Measurements from ENCODE around the gene RAPGEF6. TPM values are rescaled to one million over a fixed set of nuclear protein-coding genes. Genes with fewer than 3 reads are reported as not detected.

RAPGEF6 gene
- polyA plus RNA-seq, 1 donor from 2014 or later = 121 TPM

GRCh38 chr5:131548176-131548575, 86.9 kb downstream of the RAPGEF6 start:
- H3K9me3 ChIP-seq (ENCODE audit: low read length) = no peaks in the 10 kb centered on the region
- H3K4me3 ChIP-seq (ENCODE audit: low read length) = no peak overlapping the region
- no peaks in the 10 kb centered on the region for H3F3A ChIP-seq (ENCODE audit: insufficient read depth, low read length, poor library complexity, severe bottlenecking)
- no peaks in the 10 kb centered on the region for H3K27me3 ChIP-seq (ENCODE audit: insufficient read depth, low read depth, low read length)
- H3K4me2 ChIP-seq (ENCODE audit: low read length) = no peak overlapping the region
- H3K27ac ChIP-seq (ENCODE audit: low read length) = no peak overlapping the region
- H3K9me2 ChIP-seq (ENCODE audit: insufficient read depth, low read length) = no peaks in the 10 kb centered on the region
- H3K36me3 ChIP-seq (ENCODE audit: insufficient read depth, low read length) = no peaks in the 10 kb centered on the region
- H4K20me1 ChIP-seq (ENCODE audit: insufficient read depth) = no peaks in the 10 kb centered on the region
- H2AFZ ChIP-seq (ENCODE audit: low read depth, low read length) = no peak overlapping the region
- H3K79me2 ChIP-seq (replicated peaks; ENCODE audit: insufficient read depth, low read length) = no peaks in the 10 kb centered on the region
- H3K9ac ChIP-seq (ENCODE audit: low read length) = no peak overlapping the region
- TF ChIP-seq TAF1 (IDR thresholded peaks at IDR 0.05; ENCODE audit: low read depth) (no peak), CTCF (IDR thresholded peaks at IDR 0.05; ENCODE audit: poor library complexity, severe bottlenecking) (no peak), SMC3 (conservative IDR thresholded peaks at IDR 0.05; ENCODE audit: poor library complexity) (no peak), EP300 (conservative IDR thresholded peaks at IDR 0.05; ENCODE audit: poor library complexity, severe bottlenecking) (no peak), MXI1 (conservative IDR thresholded peaks at IDR 0.05; ENCODE audit: poor library complexity, severe bottlenecking) (no peak), POLR2AphosphoS5 (IDR thresholded peaks at IDR 0.05) (no peak), REST (IDR thresholded peaks at IDR 0.05; ENCODE audit: borderline replicate concordance) (no peak), RAD21 (conservative IDR thresholded peaks at IDR 0.05) (no peak), EZH2 (IDR thresholded peaks at IDR 0.05; ENCODE audit: borderline replicate concordance, insufficient read depth, low read length, poor library complexity, severe bottlenecking) (no peak)

DNA sequence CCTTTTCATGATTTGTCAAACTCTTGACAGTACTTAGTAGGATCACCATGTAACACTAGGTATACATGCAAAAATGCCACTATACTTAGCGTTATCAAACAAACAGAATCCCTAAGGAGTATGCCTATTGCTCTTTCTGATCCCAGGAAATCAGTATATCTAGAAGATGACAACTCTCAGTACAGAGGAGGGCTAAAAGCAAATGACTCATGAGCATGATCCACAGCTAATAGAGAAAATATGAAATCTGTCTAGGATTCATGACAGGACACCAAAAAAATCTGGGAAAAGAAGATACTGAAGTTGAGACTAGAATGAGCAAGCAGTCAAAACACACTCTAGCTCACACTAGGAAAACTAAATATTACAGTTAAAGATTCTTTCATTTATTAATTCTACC, 89.2 kb downstream of the RAPGEF6 start:
- Histone ChIP-seq H3K9me3 (ENCODE audit: low read length) (no peaks in the 10 kb centered on the region), H3K4me3 (ENCODE audit: low read length) (no peak overlapping the region), H3K9ac (ENCODE audit: low read length) (no peak overlapping the region), H4K20me1 (ENCODE audit: insufficient read depth) (no peaks in the 10 kb centered on the region), H3K27me3 (ENCODE audit: insufficient read depth, low read depth, low read length) (no peaks in the 10 kb centered on the region), H3K36me3 (ENCODE audit: insufficient read depth, low read length) (no peaks in the 10 kb centered on the region), H3K79me2 (replicated peaks; ENCODE audit: insufficient read depth, low read length) (no peaks in the 10 kb centered on the region), H3K9me2 (ENCODE audit: insufficient read depth, low read length) (no peaks in the 10 kb centered on the region), H3K4me2 (ENCODE audit: low read length) (no peak overlapping the region), H3F3A (ENCODE audit: insufficient read depth, low read length, poor library complexity, severe bottlenecking) (no peaks in the 10 kb centered on the region), H2AFZ (ENCODE audit: low read depth, low read length) (no peak overlapping the region), H3K27ac (ENCODE audit: low read length) (no peak overlapping the region)
- TF ChIP-seq SMC3 (conservative IDR thresholded peaks at IDR 0.05; ENCODE audit: poor library complexity) = no peak
- TF ChIP-seq CTCF (IDR thresholded peaks at IDR 0.05; ENCODE audit: poor library complexity, severe bottlenecking) = no peak
- no peak for TF ChIP-seq RAD21 (conservative IDR thresholded peaks at IDR 0.05)
- no peak for TF ChIP-seq MXI1 (conservative IDR thresholded peaks at IDR 0.05; ENCODE audit: poor library complexity, severe bottlenecking)
- no peak for TF ChIP-seq REST (IDR thresholded peaks at IDR 0.05; ENCODE audit: borderline replicate concordance)
- TF ChIP-seq TAF1 (IDR thresholded peaks at IDR 0.05; ENCODE audit: low read depth) = no peak
- TF ChIP-seq EP300 (conservative IDR thresholded peaks at IDR 0.05; ENCODE audit: poor library complexity, severe bottlenecking) = no peak
- TF ChIP-seq POLR2AphosphoS5 (IDR thresholded peaks at IDR 0.05) = no peak
- TF ChIP-seq EZH2 (IDR thresholded peaks at IDR 0.05; ENCODE audit: borderline replicate concordance, insufficient read depth, low read length, poor library complexity, severe bottlenecking) = no peak

Data from neural cell (in vitro differentiated cells).